Measurements from ENCODE around the gene PRXL2B.
"Not testable (repeated sequence)": the region's sequence is repeated elsewhere in the genome, so short reads cannot be mapped to it uniquely, and the experiment has no call there.

Gene PRXL2B

DNA sequence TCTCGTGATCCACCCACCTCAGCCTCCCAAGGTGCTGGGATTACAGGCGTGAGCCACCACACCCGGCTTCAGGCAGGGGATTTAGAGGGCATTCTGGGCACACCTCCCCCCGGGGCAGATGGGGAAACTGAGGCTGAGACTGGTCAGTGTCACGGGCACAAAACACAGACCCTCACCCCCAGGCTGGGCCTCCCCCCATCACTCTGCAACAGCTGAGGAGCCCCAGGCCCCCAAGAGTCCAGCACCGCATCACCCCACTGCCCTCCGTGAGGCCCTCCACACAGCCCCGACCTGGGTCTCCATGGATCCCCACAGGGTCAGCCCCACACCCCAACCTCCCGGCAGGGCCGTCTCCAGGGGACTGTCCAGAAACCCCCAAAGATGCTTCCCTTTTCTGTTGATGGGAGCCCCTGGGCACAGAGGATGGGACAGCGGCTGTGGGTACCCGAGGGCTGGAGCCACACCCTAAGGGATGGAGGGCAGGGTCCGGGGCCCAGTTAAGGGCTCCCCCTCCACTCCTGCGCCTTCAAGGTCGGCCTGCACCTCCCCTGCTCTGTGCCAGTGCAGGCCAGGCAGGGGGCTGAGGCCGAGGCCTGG, 19.4 kb upstream of the PRXL2B start:
- Mint-ChIP-seq H3K36me3 (peaks cover 60% of the 10 kb centered on the region), H3K4me1 (peaks cover 34% of the 10 kb centered on the region), H3K4me3 (no peak overlapping the region), H3K9me3 (no peaks in the 10 kb centered on the region), H3K27ac (peak overlapping the region; percentile 70)
- DNase-seq (ENCODE audit: low spot score in 2 of 2) (no peak), ATAC-seq (no peak)

DNA sequence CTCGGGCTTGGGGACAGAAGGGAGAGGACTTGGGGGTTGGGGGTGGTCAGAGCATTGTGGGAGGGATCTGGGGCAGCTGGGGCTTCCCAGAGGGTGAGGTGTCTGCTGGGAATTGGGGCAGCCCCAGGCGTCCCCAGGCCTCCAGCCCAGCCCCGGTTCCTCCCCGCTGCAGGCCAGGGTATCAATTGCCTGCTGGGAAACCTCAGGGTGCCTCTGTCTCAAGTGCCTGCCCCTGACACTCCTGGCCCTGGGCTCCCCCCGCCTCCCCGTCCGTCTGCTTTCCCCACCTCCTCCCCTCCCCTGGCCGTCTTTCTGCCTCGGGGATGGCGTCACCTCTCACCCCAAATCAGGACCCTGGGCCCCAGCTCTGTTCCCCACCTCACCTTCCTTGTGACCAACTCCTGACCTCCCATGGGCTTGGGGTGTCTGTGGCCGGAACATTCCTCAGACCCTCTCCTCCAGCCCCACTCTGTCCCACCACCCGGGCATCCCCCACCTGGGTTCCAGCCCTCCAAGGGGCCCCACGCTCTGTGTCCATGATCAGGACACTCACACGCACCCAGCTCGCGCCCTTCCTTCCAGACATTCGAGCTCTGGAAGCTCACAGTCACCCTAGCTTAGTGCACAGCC, 18.3 kb upstream of the PRXL2B start:
- H3K4me1 Mint-ChIP-seq: peaks cover 28% of the 10 kb centered on the region
- H3K36me3 Mint-ChIP-seq: peaks cover 49% of the 10 kb centered on the region
- DNase-seq (ENCODE audit: low spot score in 2 of 2); H3K4me3 Mint-ChIP-seq; H3K27ac Mint-ChIP-seq; H3K9me3 Mint-ChIP-seq: not testable (repeated sequence)
- ATAC-seq: peak; percentile 46

DNA sequence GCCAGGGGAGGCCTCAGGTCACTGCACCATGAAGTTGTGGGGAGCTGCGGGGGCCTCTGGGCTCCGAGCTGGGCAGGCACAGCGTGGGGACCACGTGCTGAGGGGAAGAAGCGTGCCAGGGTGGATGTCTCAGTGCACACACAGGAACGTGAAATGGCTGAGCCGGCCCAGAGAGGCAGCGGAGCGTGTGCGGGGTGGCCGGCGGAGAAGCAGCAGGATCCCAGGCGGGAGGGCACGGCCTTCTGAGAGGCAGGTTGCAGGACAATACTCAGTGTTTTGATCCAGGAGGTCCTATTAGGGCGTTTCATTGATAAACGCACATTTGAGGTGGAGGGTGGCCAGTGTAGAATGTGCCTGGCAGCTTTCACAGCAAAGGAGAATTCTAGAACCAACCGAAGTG, 17.5 kb upstream of the PRXL2B start:
- ATAC-seq (no peak), DNase-seq (ENCODE audit: low spot score in 2 of 2) (no peak)
- no peak overlapping the region for H3K27ac Mint-ChIP-seq
- no peak overlapping the region for H3K4me3 Mint-ChIP-seq
- H3K36me3 Mint-ChIP-seq: peaks cover 45% of the 10 kb centered on the region
- peaks cover 9% of the 10 kb centered on the region for H3K9me3 Mint-ChIP-seq
- H3K4me1 Mint-ChIP-seq: peaks cover 23% of the 10 kb centered on the region

DNA sequence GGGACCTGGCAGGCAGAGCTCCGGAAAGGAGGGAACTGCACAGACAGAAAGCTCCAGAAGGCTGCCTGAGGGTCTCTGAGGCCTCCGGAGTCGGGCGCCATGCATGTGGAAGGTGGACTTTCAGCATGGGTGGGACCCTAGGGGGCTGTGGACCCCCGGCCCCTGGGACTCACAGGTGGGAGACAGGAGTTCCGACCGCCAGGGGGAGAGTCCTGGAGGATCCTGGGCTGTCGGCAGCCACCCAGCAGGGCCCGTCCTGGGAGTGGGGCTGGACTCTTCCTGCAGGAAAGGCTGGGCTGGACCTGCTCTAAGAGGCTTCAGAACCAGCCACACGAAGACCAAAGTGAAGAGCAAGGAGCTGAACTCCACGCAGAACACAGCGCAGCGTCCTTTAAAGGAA, 16.9 kb upstream of the PRXL2B start:
- DNase-seq (ENCODE audit: low spot score in 2 of 2); ATAC-seq; H3K9me3 Mint-ChIP-seq; H3K4me3 Mint-ChIP-seq: not testable (repeated sequence)
- Mint-ChIP-seq H3K4me1 (peaks cover 16% of the 10 kb centered on the region), H3K27ac (peak overlapping the region; percentile 32), H3K36me3 (peaks cover 44% of the 10 kb centered on the region)

DNA sequence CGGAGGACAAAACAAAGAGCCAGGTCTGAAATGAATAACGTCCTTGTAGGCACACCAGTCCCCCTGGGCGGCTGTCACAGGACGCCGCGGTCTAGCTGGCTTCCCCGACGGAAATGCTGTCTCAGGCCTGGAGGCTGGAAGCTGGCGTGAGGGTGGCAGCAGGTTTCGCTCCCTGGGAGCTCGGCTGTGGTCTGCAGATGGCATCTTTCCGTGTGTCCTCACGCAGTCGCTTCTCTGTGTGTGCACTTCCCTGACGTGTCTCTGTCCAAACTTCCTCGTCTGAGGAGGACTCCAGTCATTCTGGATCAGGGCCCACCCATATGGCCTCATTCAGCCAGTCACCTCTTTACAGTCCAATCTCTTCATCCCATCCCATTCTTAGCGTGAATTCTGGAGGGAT, 16.2 kb upstream of the PRXL2B start:
- no peak for DNase-seq (ENCODE audit: low spot score in 2 of 2)
- ATAC-seq: no peak
- Mint-ChIP-seq H3K36me3 (peaks cover 38% of the 10 kb centered on the region), H3K9me3 (peaks cover 9% of the 10 kb centered on the region), H3K4me1 (peaks cover 10% of the 10 kb centered on the region), H3K4me3 (no peak overlapping the region), H3K27ac (peak overlapping the region; percentile 32)

DNA sequence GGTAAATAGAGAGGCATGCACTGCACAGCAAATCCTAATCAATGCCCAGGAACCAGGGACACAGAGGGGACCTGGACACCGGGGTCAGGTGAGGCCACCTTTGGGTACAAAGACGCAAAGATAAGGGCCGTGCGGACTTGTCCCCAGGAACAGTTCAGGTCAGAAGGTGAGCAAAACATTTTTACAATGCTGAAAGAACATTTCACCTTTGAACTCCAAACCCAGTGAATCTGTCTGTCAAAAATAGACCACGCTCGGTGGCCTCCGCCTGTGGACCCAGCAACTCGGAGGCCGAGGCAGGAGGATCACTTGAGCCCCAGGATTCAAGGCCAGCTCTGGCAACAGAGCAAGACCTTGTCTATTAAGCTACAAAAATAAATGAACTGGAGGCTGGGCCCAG, 15.2 kb upstream of the PRXL2B start:
- ATAC-seq: no peak
- peaks cover 6% of the 10 kb centered on the region for H3K4me1 Mint-ChIP-seq
- peaks cover 36% of the 10 kb centered on the region for H3K36me3 Mint-ChIP-seq
- no peak overlapping the region for H3K27ac Mint-ChIP-seq
- no peak overlapping the region for H3K4me3 Mint-ChIP-seq
- peaks cover 9% of the 10 kb centered on the region for H3K9me3 Mint-ChIP-seq
- DNase-seq (ENCODE audit: low spot score in 2 of 2): no peak

DNA sequence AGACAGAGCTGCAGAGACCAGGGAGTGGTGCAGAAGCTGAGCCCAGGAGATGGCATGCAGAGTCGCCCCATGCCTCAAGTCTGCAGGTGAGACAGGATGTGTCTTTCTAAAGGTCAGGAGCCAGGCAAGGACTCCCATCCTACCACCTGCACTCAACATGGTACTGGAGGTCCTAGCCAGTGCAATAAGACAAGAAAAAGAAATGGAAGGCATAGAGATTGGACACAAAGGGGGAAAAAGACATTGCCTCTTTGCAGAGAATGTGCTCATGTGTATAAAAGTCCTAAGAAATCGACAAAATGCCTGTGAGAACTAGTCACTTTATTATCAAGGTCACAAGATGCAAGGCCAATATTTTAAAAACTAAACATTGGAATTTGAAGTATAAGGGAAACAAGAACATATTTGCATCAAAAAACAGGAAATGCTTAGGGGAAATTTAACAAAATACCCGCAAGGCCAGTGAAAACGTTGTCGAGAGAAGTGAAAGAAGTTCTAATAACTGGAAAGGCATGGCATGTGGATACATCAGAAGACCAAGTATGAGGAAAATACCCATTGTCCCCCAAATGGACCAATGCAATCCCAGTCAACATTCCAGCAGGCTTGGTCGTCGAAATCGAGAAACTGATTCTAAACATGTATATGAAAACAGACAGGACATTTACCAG, 13.2 kb upstream of the PRXL2B start:
- Mint-ChIP-seq H3K27ac (no peak overlapping the region), H3K9me3 (peaks cover 9% of the 10 kb centered on the region), H3K36me3 (peaks cover 24% of the 10 kb centered on the region), H3K4me3 (no peak overlapping the region), H3K4me1 (peaks cover 21% of the 10 kb centered on the region)
- ATAC-seq (no peak), DNase-seq (ENCODE audit: low spot score in 2 of 2) (no peak)

DNA sequence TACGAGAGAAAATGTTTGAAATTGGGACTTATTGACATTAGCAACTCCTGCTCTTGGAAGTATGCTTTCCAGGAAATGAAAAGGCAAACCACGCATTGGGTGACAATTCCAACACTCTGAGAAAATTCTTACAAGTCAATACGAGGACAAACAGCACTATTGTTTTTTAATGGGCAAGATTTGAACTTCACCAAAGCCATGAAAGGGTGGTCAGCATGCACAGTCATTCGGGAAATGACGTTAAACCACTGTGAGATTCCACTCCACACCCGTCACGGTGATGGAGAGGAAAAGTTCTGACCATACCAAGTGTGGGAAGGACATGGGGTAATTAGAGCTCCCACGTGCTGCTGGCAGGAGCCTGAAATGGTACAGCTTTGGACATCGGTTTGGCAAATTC, 12.2 kb upstream of the PRXL2B start:
- ATAC-seq: no peak
- no peak for DNase-seq (ENCODE audit: low spot score in 2 of 2)
- H3K9me3 Mint-ChIP-seq: peaks cover 12% of the 10 kb centered on the region
- no peak overlapping the region for H3K27ac Mint-ChIP-seq
- no peak overlapping the region for H3K4me3 Mint-ChIP-seq
- H3K36me3 Mint-ChIP-seq: peaks cover 16% of the 10 kb centered on the region
- H3K4me1 Mint-ChIP-seq: peaks cover 31% of the 10 kb centered on the region

DNA sequence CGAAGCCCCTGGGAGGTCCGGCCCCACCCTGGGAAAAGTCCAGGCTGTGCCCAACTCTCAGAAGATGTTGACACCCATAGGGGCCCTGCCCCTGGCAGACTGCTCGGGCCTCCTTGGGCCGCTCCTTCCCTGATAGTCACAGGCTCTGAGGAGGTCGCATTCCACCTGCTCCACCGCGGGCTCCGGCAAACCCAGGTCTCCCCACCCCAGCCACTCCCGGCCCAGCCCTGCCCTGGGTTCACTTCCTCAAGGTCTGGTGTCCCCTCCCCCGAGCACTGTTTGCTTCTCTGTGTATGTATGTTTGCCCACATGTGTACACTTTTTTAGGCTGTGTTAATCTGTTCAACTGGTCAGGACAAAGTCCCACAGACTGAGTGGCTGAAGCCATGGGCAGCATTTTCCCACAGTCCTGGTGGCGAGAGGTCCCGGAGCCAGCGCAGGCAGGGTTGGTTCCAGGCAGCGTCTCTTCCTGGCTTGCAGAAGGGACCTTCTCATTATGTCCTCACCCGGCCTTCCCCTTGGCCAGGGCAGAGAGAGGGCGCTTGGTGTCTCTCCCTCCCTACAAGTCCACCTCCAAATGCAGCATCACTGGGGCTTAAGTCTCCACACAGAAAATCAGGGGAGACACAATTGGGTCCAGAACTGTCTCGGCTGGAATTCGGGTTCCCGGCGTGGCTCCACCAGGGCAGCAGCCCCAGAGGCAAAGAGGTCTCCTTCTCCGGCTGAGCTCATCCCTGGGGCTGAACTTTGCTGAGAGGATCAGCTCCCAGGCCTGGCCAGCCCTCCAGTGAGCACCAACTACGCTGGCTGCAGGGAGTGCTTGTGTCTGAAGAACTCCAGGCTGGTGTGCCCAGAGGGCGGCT, 10.5 kb upstream of the PRXL2B start:
- DNase-seq (ENCODE audit: low spot score in 2 of 2) (no peak), ATAC-seq (no peak)
- peak overlapping the region; percentile 69 for H3K27ac Mint-ChIP-seq
- peaks cover 1% of the 10 kb centered on the region for H3K36me3 Mint-ChIP-seq
- H3K4me3 Mint-ChIP-seq: peak overlapping the region; percentile 73
- H3K4me1 Mint-ChIP-seq: peaks cover 43% of the 10 kb centered on the region
- peaks cover 12% of the 10 kb centered on the region for H3K9me3 Mint-ChIP-seq

DNA sequence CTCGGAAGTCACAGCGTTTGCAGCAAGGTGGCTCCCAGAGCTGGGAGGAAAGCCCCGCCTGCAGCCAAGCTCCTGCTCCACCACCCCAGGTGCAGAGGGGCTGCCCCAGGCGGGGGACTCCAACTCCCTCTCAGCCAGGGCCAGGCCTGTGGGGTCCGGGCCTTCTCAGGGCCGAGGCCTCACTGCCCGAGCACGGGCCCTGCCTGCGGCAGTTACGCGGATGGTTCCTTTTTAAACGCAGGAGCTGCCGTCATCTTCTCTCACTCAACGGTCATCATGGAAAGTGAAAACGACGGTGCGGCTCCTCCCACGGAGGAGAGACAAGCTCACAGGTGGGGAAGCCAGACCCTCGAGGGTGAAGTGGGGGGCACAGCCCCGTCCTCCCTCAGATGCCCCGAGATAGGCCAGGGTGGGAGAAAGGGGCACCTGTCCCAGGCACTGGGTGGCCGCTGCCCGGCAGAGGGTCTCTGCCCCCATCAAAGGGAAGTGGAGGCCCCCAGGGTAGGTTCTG, 9.0 kb upstream of the PRXL2B start:
- not testable (repeated sequence) for DNase-seq (ENCODE audit: low spot score in 2 of 2); H3K36me3 Mint-ChIP-seq
- peak overlapping the region; percentile 98 for H3K27ac Mint-ChIP-seq
- ATAC-seq: peak; percentile 71
- H3K4me3 Mint-ChIP-seq: peak overlapping the region; percentile 73
- H3K9me3 Mint-ChIP-seq: peaks cover 12% of the 10 kb centered on the region
- peaks cover 58% of the 10 kb centered on the region for H3K4me1 Mint-ChIP-seq

DNA sequence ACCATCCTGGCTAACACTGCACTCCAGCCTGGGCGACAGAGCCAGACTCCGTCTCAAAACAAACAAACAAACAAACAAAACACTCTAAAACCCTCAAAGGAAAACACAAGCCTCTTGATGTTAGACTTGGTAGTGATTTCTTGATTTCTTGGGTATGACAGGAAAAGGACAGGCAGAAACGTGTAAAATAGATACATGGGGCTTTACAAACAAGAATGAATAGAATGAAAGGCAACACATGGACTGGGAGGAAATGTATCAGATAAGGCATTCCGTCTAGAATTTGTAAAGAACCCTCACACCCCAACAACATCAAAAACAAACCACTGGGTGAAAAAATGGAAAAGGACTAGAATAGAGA, 7.8 kb upstream of the PRXL2B start:
- Mint-ChIP-seq H3K9me3 (peaks cover 4% of the 10 kb centered on the region), H3K36me3 (peaks cover 7% of the 10 kb centered on the region), H3K27ac (peak overlapping the region; percentile 98), H3K4me3 (peak overlapping the region; percentile 73), H3K4me1 (peaks cover 65% of the 10 kb centered on the region)
- DNase-seq (ENCODE audit: low spot score in 2 of 2) (no peak), ATAC-seq (no peak)

DNA sequence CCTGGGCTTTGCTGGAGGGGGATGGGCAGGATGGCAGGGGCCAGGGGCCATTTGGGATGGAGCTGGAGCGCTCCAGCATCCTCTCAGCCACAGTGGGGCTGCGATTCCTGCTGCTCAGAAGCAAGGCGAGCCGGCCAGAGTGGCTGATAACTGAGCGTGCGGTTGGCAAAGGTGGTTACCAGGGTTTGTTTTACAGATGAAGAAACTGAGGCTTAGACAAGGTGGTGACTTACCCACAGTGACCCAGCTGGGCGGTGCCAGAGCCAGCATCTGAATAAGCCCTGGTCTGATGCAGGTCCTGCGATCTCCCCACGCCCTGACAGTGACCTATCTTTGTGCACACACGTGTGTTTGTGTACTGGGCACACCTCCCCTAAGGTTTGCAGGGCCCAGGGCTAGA, 5.9 kb upstream of the PRXL2B start:
- peaks cover 3% of the 10 kb centered on the region for H3K9me3 Mint-ChIP-seq
- DNase-seq (ENCODE audit: low spot score in 2 of 2) (no peak), ATAC-seq (no peak)
- H3K27ac Mint-ChIP-seq: peak overlapping the region; percentile 77
- peaks cover 11% of the 10 kb centered on the region for H3K36me3 Mint-ChIP-seq
- peaks cover 83% of the 10 kb centered on the region for H3K4me1 Mint-ChIP-seq
- peak overlapping the region; percentile 41 for H3K4me3 Mint-ChIP-seq

DNA sequence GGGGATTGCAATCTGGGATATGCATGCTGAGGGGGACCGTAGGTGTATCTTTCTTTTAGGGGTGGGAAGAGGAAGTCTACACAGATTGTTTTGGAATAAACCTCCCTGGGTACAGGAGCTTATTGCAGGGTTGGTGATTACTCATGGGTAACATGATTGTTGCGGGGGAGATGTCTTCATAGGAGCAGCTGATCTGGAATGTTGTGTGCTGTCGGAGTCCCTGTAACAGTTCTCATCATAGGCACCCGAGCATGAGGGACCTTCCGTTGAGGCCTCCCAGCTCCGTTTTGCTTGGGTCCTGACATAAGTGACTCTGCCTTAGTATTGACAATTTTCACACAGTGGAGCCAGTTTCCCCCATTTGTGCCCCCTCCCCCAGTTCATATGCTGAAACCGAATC, 4.2 kb upstream of the PRXL2B start:
- peak overlapping the region; percentile 41 for H3K4me3 Mint-ChIP-seq

DNA sequence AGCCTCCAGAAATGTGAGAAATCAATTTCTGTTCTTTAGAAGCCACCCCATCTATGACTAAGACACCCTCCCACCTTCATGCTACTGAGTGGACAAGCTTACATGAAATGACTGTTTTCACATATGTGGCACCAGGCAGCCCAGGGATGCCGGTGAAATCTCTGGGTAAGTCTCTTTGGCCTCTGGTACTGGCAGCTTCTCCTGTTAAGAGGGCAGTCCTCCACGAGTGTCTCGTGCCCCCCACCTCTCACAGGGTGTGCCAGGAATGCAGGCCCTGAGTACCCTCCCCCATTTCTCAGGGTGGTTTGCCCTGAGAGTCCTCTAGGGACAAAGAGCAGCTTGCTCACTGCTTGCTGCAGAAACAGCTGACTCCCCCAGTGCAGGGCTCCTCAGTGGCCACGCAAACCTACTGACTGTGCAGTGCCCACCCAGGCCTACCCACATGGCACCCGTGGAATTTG, 3.2 kb upstream of the PRXL2B start:
- no peak for DNase-seq (ENCODE audit: low spot score in 2 of 2)
- peaks cover 68% of the 10 kb centered on the region for H3K4me1 Mint-ChIP-seq
- ATAC-seq: peak; percentile 33

More for the DNA sequence above, 4.2 kb upstream of the PRXL2B start:
- H3K9me3 Mint-ChIP-seq: peaks cover 3% of the 10 kb centered on the region
- peaks cover 17% of the 10 kb centered on the region for H3K36me3 Mint-ChIP-seq
- peak overlapping the region; percentile 77 for H3K27ac Mint-ChIP-seq
- ATAC-seq: no peak
- H3K4me1 Mint-ChIP-seq: peaks cover 73% of the 10 kb centered on the region
- DNase-seq (ENCODE audit: low spot score in 2 of 2): no peak

DNA sequence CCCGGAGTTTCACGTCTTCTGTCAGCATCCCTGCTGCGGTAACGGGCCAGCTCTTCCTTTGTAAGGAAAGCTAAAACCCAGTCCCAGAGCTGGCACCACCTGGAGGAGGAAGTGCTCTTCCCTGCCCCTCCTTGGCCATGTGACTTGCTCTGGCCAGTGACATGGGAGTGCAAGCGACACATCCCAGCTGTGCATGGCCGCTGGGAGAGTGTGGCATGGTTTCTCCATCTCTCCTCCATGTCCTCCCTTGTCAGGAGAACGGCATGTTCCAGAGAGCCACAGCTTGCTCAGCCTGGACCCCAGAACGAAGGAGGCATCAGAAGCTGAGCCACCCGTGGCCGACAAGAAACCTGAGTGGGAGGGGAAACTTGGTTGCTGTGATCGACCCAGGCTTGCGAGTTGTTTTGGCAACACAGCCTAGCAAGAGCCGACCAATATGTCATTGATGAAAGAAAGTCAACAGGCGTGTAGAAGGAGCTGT, 2.7 kb upstream of the PRXL2B start:
- DNase-seq (ENCODE audit: low spot score in 2 of 2) (no peak), ATAC-seq (no peak)
- Mint-ChIP-seq H3K9me3 (peaks cover 1% of the 10 kb centered on the region), H3K4me1 (peaks cover 63% of the 10 kb centered on the region), H3K27ac (peak overlapping the region; percentile 93), H3K36me3 (peaks cover 17% of the 10 kb centered on the region), H3K4me3 (peak overlapping the region; percentile 91)

More for the DNA sequence above, 3.2 kb upstream of the PRXL2B start:
- Mint-ChIP-seq H3K9me3 (peaks cover 3% of the 10 kb centered on the region), H3K27ac (peak overlapping the region; percentile 93), H3K4me3 (peak overlapping the region; percentile 91), H3K36me3 (peaks cover 17% of the 10 kb centered on the region)

Measured in stimulated activated effector memory CD8-positive, alpha-beta T cell treated with anti-CD3 and anti-CD28 coated beads, Interleukin-12 subunit alpha, Interleukin-12 subunit beta, amount 100 ng/mL, for 72 hours (primary cell).